Progenitor cell of endocrine pancreas (in vitro differentiated cells): ENCODE data around the gene SARS2. TPM values are rescaled to one million over a fixed set of nuclear protein-coding genes. Genes with fewer than 3 reads are reported as not detected.
A peak's percentile ranks its signal among the peaks of the same experiment; 100 is the strongest.

Experiments used
- DNase-seq: peaks from one replicate; pipeline ENCODE4 v3.0.0; 2021; ENCODE audit warnings: low spot score; ENCODE audit not compliant: unreplicated experiment
- H3K27ac Mint-ChIP-seq: 2 replicates; pipeline ENCODE4 v1.8.0; 2021; ENCODE audit warnings: mild to moderate bottlenecking, moderate library complexity, mixed read lengths
- H3K27me3 Mint-ChIP-seq: 2 replicates; pipeline ENCODE4 v1.8.0; 2021; ENCODE audit warnings: mixed read lengths
- H3K36me3 Mint-ChIP-seq: 2 replicates; pipeline ENCODE4 v1.8.0; 2022; ENCODE audit warnings: mixed read lengths; ENCODE audit not compliant: insufficient read depth
- H3K4me1 Mint-ChIP-seq: 2 replicates; pipeline ENCODE4 v1.8.0; 2021; ENCODE audit warnings: low read depth, mixed read lengths
- H3K4me3 Mint-ChIP-seq: 2 replicates; pipeline ENCODE4 v1.8.0; 2021; ENCODE audit warnings: low read depth, mild to moderate bottlenecking, moderate library complexity, mixed read lengths
- H3K9me3 Mint-ChIP-seq: 2 replicates; pipeline ENCODE4 v1.8.0; 2021; ENCODE audit warnings: low read depth, mixed read lengths
- total RNA-seq: library from RNA; stranded (reverse); gene quantifications from 2 replicates; pipeline ENCODE4 v1.2.1, GENCODE V29; 2021
- TF ChIP-seq, protein P1 (sequence below): fragments of 200-600 bp; sonication (generic); IDR thresholded peaks from one replicate; pipeline ENCODE4 v1.5.0; 2021; ENCODE audit warnings: antibody characterized with exemption, mild to moderate bottlenecking; ENCODE audit not compliant: unreplicated experiment

Gene SARS2
- total RNA-seq, 1 donor from 2014 or later: 68.2 TPM

DNA sequence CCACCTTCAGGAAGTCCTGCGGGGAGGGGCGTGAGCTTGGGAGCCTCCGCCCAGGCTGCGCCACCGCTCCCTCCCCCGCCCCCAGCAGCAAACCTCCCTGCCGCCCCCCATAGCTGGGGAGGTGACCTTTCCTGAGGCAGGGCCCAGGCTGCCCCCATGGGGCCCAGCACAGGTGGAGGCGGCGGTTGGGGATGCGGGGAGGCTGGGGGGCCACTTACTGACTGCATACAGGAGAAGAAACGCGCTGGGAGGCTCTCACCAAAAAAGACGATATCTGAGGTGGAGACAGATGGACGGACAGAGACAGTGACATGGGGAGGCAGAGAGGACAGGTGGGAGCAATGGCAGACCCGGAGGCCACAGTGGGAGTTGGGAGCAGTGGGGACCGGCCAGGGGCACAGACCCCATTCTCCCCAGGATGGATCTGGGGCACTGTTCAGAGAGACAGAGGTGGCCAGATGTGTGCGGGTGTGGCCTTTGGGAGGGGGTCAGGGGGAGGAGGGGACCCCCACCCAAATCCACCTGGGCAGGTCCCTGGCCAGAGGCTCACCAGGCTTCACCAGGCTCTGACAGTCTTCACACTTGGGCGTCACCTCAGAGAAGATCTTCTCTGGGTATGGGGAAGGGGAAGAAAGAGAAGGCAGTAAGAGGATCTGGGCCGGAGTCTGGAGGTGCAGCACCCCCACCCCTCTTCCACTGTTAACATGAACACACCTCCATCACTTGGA, 49.5 kb downstream of the SARS2 start:
- Mint-ChIP-seq H3K27me3 (no peaks in the 10 kb centered on the region), H3K4me1 (peaks cover 18% of the 10 kb centered on the region), H3K36me3 (peaks cover 1% of the 10 kb centered on the region), H3K9me3 (no peaks in the 10 kb centered on the region), H3K27ac (peak overlapping the region; percentile 74), H3K4me3 (no peak overlapping the region)
- DNase-seq: no peak
- TF ChIP-seq, protein P1, sequence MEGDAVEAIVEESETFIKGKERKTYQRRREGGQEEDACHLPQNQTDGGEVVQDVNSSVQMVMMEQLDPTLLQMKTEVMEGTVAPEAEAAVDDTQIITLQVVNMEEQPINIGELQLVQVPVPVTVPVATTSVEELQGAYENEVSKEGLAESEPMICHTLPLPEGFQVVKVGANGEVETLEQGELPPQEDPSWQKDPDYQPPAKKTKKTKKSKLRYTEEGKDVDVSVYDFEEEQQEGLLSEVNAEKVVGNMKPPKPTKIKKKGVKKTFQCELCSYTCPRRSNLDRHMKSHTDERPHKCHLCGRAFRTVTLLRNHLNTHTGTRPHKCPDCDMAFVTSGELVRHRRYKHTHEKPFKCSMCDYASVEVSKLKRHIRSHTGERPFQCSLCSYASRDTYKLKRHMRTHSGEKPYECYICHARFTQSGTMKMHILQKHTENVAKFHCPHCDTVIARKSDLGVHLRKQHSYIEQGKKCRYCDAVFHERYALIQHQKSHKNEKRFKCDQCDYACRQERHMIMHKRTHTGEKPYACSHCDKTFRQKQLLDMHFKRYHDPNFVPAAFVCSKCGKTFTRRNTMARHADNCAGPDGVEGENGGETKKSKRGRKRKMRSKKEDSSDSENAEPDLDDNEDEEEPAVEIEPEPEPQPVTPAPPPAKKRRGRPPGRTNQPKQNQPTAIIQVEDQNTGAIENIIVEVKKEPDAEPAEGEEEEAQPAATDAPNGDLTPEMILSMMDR: no peak

DNA sequence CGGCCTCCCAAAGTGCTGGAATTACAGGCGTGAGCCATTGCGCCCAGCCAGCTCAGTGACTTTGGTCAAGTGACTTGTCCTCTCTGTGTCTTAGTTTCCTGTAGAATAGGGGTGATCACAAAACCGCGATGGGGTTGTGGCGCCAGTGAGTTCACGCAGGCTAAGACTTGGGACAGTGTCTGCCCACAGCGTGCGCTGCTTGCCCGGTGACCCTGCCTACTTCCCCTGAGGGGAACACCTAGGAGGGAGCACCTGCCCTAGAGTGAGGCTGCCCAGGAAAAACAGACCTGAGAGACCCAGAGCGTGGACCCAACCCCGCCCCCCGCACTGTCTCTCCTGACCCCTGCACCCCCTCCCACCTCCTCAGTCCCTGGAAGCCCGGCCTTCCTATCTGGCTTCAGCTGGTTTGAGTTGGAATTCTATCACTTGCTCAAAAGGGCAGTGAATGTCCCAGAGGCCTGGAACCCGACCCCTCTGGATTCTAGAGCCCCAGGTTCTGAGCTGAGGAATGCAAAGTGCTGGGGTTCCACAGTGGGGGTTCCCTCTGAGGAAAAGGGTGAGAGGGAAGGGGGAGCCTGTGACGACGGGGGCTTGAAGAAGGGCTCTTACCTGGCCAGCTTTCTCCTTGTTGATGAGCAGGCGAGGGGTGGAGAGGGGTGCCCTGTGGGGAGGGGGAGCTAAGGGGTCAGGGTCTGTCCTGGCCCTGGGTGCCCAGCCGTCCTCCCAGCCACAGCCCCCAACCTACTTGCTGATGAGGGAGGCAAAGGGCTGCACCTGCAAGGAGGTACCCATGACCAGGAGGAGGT, 50.3 kb downstream of the SARS2 start:
- Mint-ChIP-seq H3K27me3 (no peaks in the 10 kb centered on the region), H3K27ac (no peak overlapping the region), H3K4me3 (no peak overlapping the region), H3K36me3 (peaks cover 1% of the 10 kb centered on the region), H3K9me3 (no peaks in the 10 kb centered on the region), H3K4me1 (peaks cover 18% of the 10 kb centered on the region)
- TF ChIP-seq, protein P1: no peak
- no peak for DNase-seq

DNA sequence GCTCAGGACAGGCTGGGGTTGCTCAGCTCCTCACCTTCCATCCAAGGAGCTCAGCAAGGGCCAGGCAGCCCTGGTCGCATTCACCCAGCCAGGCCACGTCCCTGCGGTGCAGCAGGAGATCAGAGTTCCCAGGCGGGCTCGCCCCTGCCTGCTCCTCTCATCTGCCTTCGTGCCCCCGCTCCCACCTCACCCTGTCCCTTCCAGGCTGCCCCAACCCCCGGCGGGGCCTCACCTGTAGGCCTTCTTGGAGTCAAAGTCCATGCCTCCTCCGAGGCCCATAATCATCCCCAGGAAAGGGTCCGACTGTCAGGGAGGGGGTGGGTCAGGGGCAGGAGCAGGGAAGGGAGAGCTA, 51.2 kb downstream of the SARS2 start:
- H3K9me3 Mint-ChIP-seq: no peaks in the 10 kb centered on the region
- no peak for DNase-seq
- H3K27me3 Mint-ChIP-seq: no peaks in the 10 kb centered on the region
- H3K4me1 Mint-ChIP-seq: peaks cover 18% of the 10 kb centered on the region
- no peak overlapping the region for H3K4me3 Mint-ChIP-seq
- H3K36me3 Mint-ChIP-seq: peaks cover 1% of the 10 kb centered on the region
- TF ChIP-seq, protein P1: no peak
- no peak overlapping the region for H3K27ac Mint-ChIP-seq

DNA sequence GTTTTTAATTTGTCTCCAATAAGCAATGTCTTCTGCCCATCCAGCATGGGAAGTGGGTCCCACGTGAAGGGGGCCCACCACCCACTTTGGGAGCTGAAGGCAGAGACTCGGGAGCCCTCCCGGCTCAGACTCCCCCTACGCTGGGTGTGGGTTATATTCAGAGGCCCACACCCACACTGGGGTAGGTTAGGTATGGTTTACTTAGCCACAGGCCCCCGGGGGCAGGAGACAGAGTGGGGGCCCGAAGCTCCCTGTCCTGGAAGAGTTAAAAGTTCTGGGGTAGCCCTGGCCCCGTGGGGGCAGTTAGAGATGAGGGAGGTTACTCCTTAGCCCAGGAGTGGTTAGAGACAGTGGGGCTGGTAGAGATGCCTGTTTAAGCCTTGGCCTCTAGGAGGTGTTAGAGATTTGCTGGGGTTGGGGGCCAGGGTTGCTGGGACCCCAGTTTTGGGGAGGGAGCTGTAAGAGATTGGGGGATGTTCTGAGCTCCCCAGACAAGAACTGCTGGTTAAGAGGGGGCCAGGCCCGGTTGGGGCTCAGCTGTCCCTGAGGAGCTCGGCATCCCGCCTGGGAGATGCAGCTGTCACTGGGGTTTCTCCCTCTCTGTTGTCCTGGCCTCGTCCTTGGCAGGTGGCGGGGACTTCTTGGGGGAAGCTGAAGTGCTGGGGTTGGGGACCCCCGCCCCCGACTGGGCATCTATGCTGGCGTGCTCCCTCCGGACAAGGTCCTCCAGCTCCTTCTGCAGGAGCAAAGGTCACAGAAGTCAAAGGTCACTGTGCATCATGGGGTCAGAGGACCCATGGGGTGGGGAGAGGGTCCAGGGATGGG, 51.8 kb downstream of the SARS2 start:
- TF ChIP-seq, protein P1: no peak
- H3K27ac Mint-ChIP-seq: peak overlapping the region; percentile 29

More for the DNA sequence above, 51.8 kb downstream of the SARS2 start:
- no peak for DNase-seq
- Mint-ChIP-seq H3K4me1 (peaks cover 18% of the 10 kb centered on the region), H3K4me3 (no peak overlapping the region), H3K27me3 (no peaks in the 10 kb centered on the region), H3K9me3 (no peaks in the 10 kb centered on the region), H3K36me3 (peaks cover 1% of the 10 kb centered on the region)
